Activated T-helper 1 cell treated with anti-CD3 and anti-CD28 coated beads, Interleukin-2, amount 50 U/mL, for 16 hours (primary cell): ENCODE data around the gene SPACA1.

Experiments
- DNase-seq, 2 donors: peaks; one replicate each; pipeline ENCODE4 v3.0.0-alpha.2; 2020; ENCODE audit warnings: low read depth in 1 of 2, low spot score in 1 of 2

SPACA1 gene

GRCh38 chr6:88089708-88090107 lies 42.1 kb downstream of the SPACA1 start:
- DNase-seq = no peak

GRCh38 chr6:88105741-88106340 lies 58.2 kb downstream of the SPACA1 start:
- no peak for DNase-seq

- no peak for DNase-seq
Observed at GRCh38 chr6:88107241-88107640, 59.6 kb downstream of the SPACA1 start.

- DNase-seq = no peak
Observed at GRCh38 chr6:88111991-88112390, 64.3 kb downstream of the SPACA1 start.

GRCh38 chr6:88114838-88115237 lies 67.2 kb downstream of the SPACA1 start:
- no peak for DNase-seq

- no peak for DNase-seq
Observed at GRCh38 chr6:88115307-88115706, 67.7 kb downstream of the SPACA1 start.

- DNase-seq = no peak
Observed at GRCh38 chr6:88116276-88116675, 68.6 kb downstream of the SPACA1 start.
